Peyer's patch (tissue), 4 donors: ENCODE measurements around the gene HVCN1. TPM values are rescaled to one million over a fixed set of nuclear protein-coding genes. Genes with fewer than 3 reads are reported as not detected.

ENCODE experiments used
- DNase-seq, 3 donors: peaks; one replicate each; pipeline ENCODE4 v3.0.0-alpha.2; 2017 to 2019
- H3K27ac ChIP-seq, 4 donors: fragments of 200-600 bp; sonication (generic); one replicate each; pipeline ENCODE4 v1.5.1; 2016 to 2019
- H3K27me3 ChIP-seq, 2 donors: fragments of 200-600 bp; sonication (generic); one replicate each; pipeline ENCODE4 v1.5.1; 2019
- H3K36me3 ChIP-seq, 3 donors: fragments of 200-600 bp; sonication (generic); one replicate each; pipeline ENCODE4 v1.5.1; 2016 to 2019
- H3K4me1 ChIP-seq, 4 donors: fragments of 200-600 bp; sonication (generic); one replicate each; pipeline ENCODE4 v1.5.1; 2016 to 2019
- H3K4me3 ChIP-seq, 4 donors: fragments of 200-600 bp; sonication (generic); 1 replicate in 3 of 4; 2 replicates in 1 of 4; pipeline ENCODE4 v1.5.1; 2016 to 2019; ENCODE audit warnings: mild to moderate bottlenecking in 1 of 4
- H3K9me3 ChIP-seq, 4 donors: fragments of 200-600 bp; sonication (generic); one replicate each; pipeline ENCODE4 v1.5.1; 2016 to 2019; ENCODE audit warnings: mild to moderate bottlenecking in 1 of 4
- POLR2A ChIP-seq, 2 donors: fragments of 450-650 bp; IDR thresholded peaks; one replicate each; pipeline ENCODE4 v1.5.1; 2017; ENCODE audit warnings: antibody characterized with exemption in 2 of 2, mild to moderate bottlenecking in 2 of 2, moderate library complexity in 2 of 2
- small RNA-seq, 2 donors: library from RNA; depleted of rRNA; stranded (forward); fragments of <200 nt; gene quantifications; one replicate each; pipeline ENCODE3, GENCODE V24; 2016
- total RNA-seq, 4 donors: library from RNA; depleted of rRNA; stranded (reverse); fragments of >200 nt; gene quantifications; one replicate each; pipeline ENCODE4 v1.1.0, GENCODE V29; 2016
- TF ChIP-seq, protein P1 (sequence below), 6 experiments: fragments of 450-650 bp in 4 of 6; fragments of 200-600 bp in 2 of 6; sonication (generic) in 1 of 6; IDR thresholded peaks; one replicate each; pipeline ENCODE4 v1.5.1; 2017 to 2019; ENCODE audit warnings: antibody characterized with exemption in 6 of 6, mild to moderate bottlenecking in 3 of 6, moderate library complexity in 1 of 6

The HVCN1 gene
- total RNA-seq, 4 donors from 2014 or later = 2.6 to 16.5 (median 4.7) TPM

DNA sequence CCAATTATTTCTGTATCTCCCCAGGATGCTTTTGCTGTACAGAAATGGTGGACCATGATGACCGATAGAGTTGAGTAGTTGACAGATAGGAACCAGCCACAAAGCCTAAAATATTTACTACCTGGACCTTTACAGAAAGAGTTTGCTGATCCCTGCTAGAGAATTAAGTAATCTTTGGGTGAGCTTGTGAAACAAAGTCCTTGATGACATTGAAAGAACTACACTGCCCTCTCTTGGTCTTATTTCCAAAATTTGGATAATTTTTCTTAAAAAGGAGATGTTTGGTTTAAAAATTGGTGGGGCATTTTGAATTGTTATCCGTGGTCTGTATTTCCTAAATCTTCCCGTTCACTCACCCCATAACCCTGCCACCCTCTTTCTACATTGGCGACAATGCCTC, 88.7 kb downstream of the HVCN1 start:
- DNase-seq = no peak
- TF ChIP-seq, protein P1, sequence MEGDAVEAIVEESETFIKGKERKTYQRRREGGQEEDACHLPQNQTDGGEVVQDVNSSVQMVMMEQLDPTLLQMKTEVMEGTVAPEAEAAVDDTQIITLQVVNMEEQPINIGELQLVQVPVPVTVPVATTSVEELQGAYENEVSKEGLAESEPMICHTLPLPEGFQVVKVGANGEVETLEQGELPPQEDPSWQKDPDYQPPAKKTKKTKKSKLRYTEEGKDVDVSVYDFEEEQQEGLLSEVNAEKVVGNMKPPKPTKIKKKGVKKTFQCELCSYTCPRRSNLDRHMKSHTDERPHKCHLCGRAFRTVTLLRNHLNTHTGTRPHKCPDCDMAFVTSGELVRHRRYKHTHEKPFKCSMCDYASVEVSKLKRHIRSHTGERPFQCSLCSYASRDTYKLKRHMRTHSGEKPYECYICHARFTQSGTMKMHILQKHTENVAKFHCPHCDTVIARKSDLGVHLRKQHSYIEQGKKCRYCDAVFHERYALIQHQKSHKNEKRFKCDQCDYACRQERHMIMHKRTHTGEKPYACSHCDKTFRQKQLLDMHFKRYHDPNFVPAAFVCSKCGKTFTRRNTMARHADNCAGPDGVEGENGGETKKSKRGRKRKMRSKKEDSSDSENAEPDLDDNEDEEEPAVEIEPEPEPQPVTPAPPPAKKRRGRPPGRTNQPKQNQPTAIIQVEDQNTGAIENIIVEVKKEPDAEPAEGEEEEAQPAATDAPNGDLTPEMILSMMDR (IDR thresholded peaks at IDR 0.05) = peak; percentile 12 to 75 (median 54)
- TF ChIP-seq POLR2A (IDR thresholded peaks at IDR 0.05) = no peak
- H3K9me3 ChIP-seq = no peaks in the 10 kb centered on the region
- H3K36me3 ChIP-seq = no peaks in the 10 kb centered on the region
- no peak overlapping the region for H3K27ac ChIP-seq
- no peaks in the 10 kb centered on the region for H3K27me3 ChIP-seq
- no peaks in the 10 kb centered on the region for H3K4me1 ChIP-seq
- no peak overlapping the region for H3K4me3 ChIP-seq

- H3K9me3 ChIP-seq = no peaks in the 10 kb centered on the region
- TF ChIP-seq, protein P1 (IDR thresholded peaks at IDR 0.05) = no peak
- no peak for TF ChIP-seq POLR2A (IDR thresholded peaks at IDR 0.05)
- H3K36me3 ChIP-seq = no peaks in the 10 kb centered on the region
- H3K27me3 ChIP-seq = no peaks in the 10 kb centered on the region
- H3K4me3 ChIP-seq = no peak overlapping the region
- H3K27ac ChIP-seq = no peak overlapping the region
- no peak for DNase-seq
- H3K4me1 ChIP-seq = no peaks in the 10 kb centered on the region
Observed at GRCh38 chr12:110599334-110599733, 89.6 kb downstream of the HVCN1 start.

Small RNA genes within 50 kb of the gene (small RNA-seq; reads per million reads assigned to genes)
- 0 reads per million in 2 donors for gene RN7SL387P

Other genes starting within 250 kb of the HVCN1 start
- 100 to 1,000 TPM; 224 to 314 (median 267) TPM for gene ARPC3, start 238.8 kb downstream of the HVCN1 start, total RNA-seq
- gene GPN3, start 220.9 kb downstream of the HVCN1 start, total RNA-seq = 10 to 100 TPM in 1 of 4 donors, 1 to 10 TPM in 3; 1.4 to 14.9 (median 3.9) TPM
- 10 to 100 TPM in 1 of 4 donors, 1 to 10 TPM in 3; 1.4 to 13.2 (median 2.6) TPM for gene FAM216A, start 220.3 kb downstream of the HVCN1 start, total RNA-seq
- gene VPS29, start 187.0 kb downstream of the HVCN1 start, total RNA-seq = 100 to 1,000 TPM in 2 of 4 donors, 10 to 100 TPM in 2; 81.1 to 124 (median 106) TPM
- gene RAD9B, start 186.8 kb downstream of the HVCN1 start, total RNA-seq = under 1 TPM in 2 of 4 donors, not detected in 2; 0.40 to 0.83 TPM
- gene PPTC7, start 105.8 kb downstream of the HVCN1 start, total RNA-seq = 10 to 100 TPM; 19.5 to 21.4 (median 20.1) TPM
- gene TCTN1, start 75.0 kb downstream of the HVCN1 start, total RNA-seq = 10 to 100 TPM in 2 of 4 donors, 1 to 10 TPM in 2; 9.1 to 53.6 (median 9.7) TPM
- 100 to 1,000 TPM; 174 to 361 (median 217) TPM for gene PPP1CC, start 53.8 kb upstream of the HVCN1 start, total RNA-seq
- gene CCDC63, start 157.9 kb upstream of the HVCN1 start, total RNA-seq = not detected
- not detected for gene MYL2, start 231.5 kb upstream of the HVCN1 start, total RNA-seq